HG03108 (cell line): Measurements from ENCODE around the gene BABAM1.

Source experiments
- ATAC-seq: cut with Tn5 transposase; IDR thresholded peaks from one replicate; pipeline ENCODE4 v1.9.1; 2021; ENCODE audit warnings: moderate library complexity; ENCODE audit not compliant: unreplicated experiment

The BABAM1 gene

GRCh38 chr19:17321655-17322489 lies 54.6 kb downstream of the BABAM1 start:
- no peak for ATAC-seq

GRCh38 chr19:17322854-17323253 lies 55.6 kb downstream of the BABAM1 start:
- ATAC-seq, result no peak

GRCh38 chr19:17323300-17323963 lies 56.2 kb downstream of the BABAM1 start:
- ATAC-seq, result no peak

GRCh38 chr19:17323964-17324332 lies 56.7 kb downstream of the BABAM1 start:
- ATAC-seq, result no peak

GRCh38 chr19:17324357-17325114 lies 57.3 kb downstream of the BABAM1 start:
- no peak for ATAC-seq

GRCh38 chr19:17325133-17325532 lies 57.9 kb downstream of the BABAM1 start:
- no peak for ATAC-seq

- ATAC-seq, result no peak
Measured at GRCh38 chr19:17325881-17326594, 58.8 kb downstream of the BABAM1 start.

GRCh38 chr19:17326595-17326966 lies 59.3 kb downstream of the BABAM1 start:
- ATAC-seq, result no peak

- ATAC-seq, result no peak
Measured at GRCh38 chr19:17327068-17327653, 59.9 kb downstream of the BABAM1 start.

- ATAC-seq, result no peak
Measured at GRCh38 chr19:17327654-17328516, 60.6 kb downstream of the BABAM1 start.
